NCI-H460 (cell line): ENCODE results near the gene RPA4. TPM values are rescaled to one million over a fixed set of nuclear protein-coding genes. Genes with fewer than 3 reads are reported as not detected.
A peak's percentile ranks its signal among the peaks of the same experiment; 100 is the strongest.
"Not testable (repeated sequence)": the region's sequence is repeated elsewhere in the genome, so short reads cannot be mapped to it uniquely, and the experiment has no call there.

Source experiments
- DNase-seq: peaks from one replicate; pipeline ENCODE4 v3.0.0-alpha.2; 2016; ENCODE audit warnings: low read depth; ENCODE audit errors: extremely low read depth
- polyA plus RNA-seq: library from polyadenylated mRNA; depleted of rRNA; stranded (reverse); fragments of >200 nt; gene quantifications from 2 replicates; pipeline ENCODE4 v1.2.3, GENCODE V29; 2014; cell fraction: nucleus; rRNA removed
- total RNA-seq: library from RNA; depleted of rRNA; stranded (reverse); fragments of >200 nt; shearing (Covaris generic); gene quantifications from 2 replicates; pipeline ENCODE4 v1.2.3, GENCODE V29; 2014; rRNA removed

Gene RPA4, protein sequence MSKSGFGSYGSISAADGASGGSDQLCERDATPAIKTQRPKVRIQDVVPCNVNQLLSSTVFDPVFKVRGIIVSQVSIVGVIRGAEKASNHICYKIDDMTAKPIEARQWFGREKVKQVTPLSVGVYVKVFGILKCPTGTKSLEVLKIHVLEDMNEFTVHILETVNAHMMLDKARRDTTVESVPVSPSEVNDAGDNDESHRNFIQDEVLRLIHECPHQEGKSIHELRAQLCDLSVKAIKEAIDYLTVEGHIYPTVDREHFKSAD
- 0.67 and 0.78 TPM in 2 replicates for total RNA-seq
- 0.43 and 1.0 TPM in 2 replicates for polyA plus RNA-seq

DNA sequence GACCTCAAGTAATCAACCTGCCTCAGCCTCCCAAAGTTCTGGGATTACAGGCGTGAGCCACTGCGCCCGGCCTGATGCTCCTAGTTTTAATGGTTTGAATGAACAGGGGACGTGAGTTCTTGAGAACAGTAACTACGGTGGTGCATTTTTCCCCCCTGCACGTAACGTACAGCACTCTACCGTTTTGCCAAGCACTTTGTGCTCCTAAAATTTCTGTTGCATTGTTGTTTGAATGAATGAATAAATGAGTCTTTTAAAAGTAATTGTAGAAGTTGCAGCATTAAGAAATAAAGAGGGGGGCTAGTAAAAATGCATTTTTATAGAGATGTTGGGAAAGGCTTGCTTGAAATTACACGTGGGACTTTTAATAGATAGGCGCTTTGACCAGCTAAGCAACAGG, at the start of gene RPA4:
RPA4 (plus strand) TSS at position 301 of the 400 bp plus-strand sequence. CDS start 403 bp downstream, outside the sequence.
- DNase-seq = no peak

DNA sequence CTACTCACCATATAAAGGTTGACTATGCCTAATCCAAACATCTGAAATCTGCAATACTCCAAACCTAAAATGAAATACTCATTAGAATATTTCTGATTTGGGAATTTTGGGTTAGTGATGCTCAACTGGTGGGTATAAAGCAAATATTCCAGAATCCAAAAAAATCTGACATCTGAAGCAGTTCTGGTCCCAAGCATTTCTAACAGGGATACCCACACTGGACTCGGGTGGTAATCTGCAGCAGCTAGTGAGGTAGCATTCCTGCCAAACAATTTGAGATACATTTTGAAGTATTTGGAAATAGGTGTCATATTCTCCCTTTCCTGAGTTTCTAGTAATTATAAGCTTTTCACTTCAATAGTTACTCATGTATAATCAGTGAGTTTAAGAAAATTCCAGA, 49.6 kb upstream of the RPA4 start:
- no peak for DNase-seq

DNA sequence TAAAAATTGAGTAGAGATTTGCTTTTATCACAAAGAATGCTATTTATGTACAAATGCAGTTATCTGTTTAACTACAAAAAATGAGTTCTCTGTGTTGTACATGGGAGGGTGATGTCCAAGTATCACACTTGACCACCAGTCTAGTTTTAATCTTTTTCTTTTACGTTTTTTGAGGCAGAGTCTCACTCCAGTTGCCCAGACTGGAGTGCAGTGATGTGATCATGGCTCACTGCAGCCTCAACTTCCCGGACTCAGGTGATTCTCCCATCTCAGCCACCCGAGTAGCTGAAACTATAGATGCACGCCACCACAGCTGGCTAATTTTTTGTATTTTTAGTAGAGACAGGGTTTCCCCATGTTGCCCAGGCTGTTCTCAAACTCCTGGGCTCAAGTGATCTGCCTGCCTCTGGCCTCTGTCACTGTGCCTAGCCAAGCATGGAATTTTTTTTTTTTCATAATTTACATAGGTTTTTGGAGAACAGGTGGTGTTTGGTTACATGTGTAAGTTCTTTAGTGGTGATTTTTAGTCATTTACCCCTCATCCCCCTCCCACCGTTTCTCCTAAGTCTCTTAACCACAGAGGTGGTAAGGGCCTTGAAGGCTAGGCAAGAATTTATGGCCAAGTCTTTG, 47.9 kb upstream of the RPA4 start:
- DNase-seq = no peak

DNA sequence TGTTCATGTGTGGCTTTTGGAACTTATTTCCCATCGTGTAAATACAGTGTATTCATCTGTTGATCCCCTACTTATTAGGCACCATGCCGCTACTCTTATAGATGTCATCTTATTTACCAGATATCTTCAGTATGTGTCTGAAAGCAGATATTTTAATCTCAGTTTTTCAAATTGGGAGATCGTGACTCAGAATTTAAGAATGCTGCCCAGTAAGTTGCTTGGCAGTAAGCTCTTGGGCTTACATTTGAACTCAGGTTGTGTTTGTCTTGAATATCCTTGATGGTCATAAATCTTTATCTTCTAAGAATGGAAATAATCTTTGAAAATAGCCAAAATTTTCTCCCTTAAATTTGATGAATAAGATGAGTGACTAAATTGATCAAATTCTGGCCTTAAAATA, 45.9 kb upstream of the RPA4 start:
- no peak for DNase-seq

DNA sequence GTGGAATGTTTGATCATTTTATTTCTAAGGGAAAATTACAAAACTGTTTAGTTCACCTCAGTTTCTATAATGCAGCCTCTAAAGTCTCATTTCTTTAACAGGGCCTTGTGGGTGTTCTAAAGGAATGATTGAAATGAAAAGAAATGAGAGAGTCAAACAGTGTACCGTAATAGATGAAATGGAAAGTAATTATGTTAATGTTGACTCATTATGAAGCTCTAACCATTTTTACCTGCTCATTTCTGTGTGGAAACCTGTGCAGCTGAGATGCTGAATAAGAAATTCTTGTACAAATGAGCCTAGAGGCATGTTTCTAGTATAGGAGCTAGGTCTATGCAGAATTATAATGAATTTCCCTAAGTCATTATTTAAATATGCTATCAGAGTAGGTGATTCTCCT, 45.2 kb upstream of the RPA4 start:
- no peak for DNase-seq

DNA sequence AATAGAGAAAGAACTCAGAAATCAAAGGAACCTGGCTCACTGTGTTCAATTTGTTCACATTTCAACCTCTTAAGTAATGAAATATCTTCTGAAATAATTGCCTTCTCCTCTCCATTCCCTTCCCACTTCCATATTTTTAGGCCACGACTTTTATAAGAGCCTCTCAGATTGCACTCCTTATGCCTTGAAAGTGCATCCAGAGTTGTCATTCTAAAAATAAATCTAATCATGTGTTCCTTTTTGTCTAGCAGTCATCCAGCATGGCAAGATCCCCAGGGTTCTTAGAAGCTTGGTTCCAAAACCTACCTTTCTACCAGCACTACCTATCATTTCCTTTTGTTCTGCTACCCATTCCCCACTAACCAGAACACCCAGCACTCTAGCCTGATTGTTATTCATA, 42.4 kb upstream of the RPA4 start:
- DNase-seq = no peak

DNA sequence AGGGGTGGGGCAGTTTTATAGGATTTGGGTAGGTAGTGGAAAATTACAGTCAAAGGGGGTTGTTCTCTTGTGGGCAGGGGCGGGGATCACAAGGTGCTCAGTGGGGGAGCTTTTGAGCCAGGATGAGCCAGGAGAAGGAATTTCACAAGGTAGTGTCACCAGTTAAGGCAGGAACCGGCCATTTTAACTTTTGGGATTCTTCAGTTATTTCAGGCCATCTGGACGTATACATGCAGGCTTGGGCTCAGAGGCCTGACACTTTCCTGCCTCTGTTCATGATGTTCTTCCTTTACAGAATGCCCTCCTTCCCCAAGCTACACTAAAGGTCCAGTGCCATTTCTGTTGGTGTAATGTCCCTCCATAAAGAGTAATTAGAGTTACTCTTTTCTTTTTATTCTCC, 41.8 kb upstream of the RPA4 start:
- not testable (repeated sequence) for DNase-seq

DNA sequence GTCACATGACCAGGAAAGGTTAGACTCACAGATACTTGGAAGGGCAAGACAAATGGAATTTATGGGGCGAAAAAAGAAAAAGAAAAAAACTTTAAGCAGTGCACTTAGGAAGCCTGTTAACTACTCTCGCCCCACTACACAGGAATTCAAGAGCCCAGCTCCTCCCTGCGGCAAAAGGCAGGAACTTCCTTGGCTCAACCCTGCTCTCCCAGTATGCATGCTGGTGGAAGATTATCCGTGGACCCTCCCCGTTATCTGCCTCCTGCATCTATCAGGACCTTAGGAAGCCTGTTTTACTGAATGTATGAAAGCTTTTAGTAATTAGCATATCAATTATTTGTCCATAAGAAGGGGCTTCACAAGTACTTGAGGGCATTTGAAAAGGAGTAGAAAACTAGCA, 40.1 kb upstream of the RPA4 start:
- no peak for DNase-seq

DNA sequence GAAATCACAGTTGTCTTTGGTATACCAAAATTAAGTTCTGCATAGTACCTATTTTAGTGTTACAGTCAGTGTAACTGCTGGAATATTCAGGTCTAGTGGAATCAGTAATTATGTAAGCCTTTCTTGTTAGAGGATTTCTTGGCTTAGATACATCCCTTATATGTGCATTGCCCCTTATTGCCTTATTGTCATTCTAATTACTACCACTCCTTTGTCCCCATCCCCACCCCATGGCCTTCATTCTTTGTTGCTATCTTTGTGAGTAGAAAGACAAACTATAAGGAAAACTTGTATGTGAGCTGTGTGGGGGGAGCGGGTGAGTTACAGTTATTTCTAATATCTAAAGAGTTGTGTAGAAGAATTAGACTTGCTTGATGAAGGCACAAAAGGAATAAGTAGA, 36.9 kb upstream of the RPA4 start:
- no peak for DNase-seq

DNA sequence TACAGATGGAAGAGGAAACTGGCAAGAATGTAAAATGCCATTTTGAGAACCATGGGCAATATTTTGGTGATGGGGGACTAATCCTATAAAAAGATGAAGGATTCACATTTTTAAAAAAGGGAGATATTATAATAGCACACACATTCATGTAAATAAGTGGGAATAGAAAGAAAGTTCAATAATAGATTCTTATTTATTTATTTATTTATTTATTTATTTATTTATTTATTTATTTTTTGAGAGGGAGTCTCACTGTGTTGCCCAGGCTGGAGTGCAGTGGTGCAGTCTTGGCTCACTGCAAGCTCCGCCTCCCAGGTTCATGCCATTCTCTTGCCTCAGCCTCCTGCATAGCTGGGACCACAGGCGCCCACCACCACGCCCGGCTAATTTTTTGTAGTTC, 24.3 kb upstream of the RPA4 start:
- DNase-seq = not testable (repeated sequence)

DNA sequence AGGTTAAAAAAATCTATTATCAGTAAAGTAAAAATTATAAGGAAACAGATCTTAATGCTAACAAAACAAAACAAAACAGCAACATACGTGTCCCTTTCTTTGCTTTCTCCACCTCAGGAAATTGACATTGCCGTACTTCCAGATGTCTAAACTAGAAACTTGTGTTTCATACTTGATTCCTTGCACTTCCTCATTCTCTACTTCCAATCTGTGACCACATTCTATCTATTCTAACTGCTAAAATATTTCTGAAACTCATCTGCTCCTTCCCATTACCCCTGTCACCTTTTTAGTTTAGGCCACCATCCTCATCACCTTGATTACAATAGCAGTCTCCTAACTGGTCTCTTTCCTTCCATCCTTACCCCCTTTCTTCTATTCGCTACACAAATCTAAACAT, 22.5 kb upstream of the RPA4 start:
- no peak for DNase-seq

DNA sequence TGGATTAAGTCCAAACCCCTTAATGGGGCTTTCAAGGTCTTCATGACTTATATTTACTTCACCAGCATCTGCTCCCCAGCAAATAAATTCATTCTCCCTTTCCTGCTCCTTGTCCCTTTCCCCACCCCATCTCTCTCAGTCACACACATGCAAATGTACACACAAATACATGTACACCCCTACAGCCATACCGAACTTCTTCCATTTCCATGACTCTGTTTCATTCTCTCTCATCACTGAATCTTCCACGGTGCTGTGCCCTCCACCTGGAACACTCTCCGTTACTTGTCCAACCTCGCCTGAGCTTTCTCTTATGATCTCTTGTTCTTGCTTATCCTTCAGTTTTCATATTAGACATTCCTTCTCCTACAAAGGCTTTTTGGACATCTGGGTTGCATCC, 22.0 kb upstream of the RPA4 start:
- no peak for DNase-seq

DNA sequence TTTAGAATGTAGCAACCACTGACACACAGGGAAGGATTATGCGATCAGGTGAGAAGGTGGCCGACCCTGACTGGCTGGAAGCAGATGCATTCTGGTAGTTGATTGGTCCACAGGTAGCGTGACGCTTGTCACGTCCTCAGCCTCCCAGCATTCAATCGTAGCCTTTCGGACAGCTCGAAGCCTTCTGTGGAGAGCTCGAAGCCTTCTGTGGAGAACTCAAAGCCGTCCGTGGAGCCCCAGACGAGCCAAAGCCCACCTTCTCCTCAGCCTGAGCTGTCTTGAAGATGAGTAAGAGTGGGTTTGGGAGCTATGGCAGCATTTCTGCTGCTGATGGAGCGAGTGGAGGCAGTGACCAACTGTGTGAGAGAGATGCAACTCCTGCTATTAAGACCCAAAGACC, 319 bp downstream of the RPA4 start:
- no peak for DNase-seq

DNA sequence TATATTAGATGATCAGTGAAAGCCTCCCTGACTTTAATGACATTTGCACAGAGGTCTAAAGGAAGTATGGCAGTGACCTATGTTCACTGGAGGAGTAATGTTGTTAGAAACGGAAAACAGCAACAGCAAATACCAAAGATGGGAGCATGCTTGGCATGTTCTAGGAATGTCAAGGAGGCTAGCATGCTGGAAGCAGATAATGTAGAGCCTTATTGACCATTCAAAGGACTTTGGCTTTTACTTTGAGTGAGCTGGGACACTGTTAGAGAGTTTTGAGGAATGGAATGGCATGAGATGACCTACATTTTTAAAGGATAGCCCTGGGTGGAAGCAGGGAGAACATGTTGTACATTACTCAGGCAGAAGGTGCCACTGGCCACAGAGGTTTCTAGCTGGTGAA, 6.0 kb downstream of the RPA4 start:
- DNase-seq = no peak

DNA sequence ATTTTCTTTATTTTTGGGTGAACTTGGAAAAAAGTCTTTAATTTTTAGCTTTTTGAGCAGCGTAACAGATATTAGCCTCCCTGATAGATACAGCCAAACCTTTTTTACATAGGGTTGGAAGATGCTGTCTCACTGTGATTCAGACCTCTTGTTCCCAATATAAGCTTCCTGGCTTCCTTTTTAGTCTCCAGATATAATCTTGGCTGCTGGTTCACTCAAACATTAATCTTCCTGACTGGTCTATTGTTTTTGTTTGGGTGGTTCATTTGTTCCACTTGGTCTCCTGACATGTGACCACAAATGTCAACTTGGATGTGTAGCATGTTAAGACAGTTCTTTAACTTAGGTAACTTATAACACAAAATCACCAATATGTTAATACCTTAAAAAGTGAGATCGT, 23.0 kb downstream of the RPA4 start:
- DNase-seq = peak; percentile 0

DNA sequence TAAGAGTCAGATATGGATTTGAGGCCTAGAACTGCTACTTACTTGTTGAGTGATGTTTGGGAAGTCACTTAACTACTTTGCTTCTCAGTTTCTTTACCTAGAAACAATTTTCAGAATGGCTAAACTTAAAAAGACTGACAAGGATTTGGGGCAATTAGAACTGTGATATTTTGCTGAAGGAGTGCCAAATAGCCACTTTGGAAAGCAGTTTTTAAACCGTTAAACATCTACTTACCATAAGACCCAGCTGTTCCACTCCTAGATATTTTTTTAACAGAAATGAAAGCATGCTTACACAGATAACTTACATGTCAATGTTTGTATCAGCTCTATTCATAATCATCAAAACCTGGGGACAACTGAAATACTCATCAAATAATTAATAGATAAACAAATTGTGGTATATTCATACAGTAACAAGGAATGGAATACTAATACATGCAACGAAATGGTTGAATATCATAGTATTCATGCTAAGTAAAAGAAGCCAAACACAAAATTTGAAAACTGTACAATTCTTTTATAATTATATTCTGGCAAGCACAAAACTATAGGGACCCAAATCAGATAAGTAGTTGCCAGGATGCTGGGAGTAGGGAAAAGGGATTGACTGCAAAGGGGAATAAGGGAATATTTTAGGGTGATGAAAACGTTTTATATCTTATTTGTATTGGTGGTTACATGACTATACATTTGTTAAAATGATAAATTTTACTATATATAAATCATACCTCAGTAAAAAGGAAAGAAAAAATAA, 24.0 kb downstream of the RPA4 start:
- no peak for DNase-seq

DNA sequence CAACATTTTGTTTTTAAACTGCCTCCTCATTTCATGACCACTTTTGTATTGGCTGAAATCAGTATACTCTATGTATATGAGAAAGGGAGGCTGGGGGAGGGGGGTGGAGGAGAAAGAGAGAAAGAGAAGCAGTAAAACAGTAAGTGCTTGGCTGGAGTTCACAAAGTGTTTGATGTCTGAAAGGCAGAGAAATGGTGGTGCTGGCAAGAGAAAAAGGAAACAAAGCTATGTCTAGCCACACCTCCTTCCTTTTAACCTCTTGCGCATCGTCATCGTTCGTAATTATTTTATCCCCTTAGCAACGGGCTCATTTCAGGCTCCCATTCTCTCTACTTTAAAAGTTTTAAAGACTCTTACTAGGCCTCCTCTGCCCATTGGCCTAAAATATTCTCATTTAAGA, 25.6 kb downstream of the RPA4 start:
- no peak for DNase-seq

DNA sequence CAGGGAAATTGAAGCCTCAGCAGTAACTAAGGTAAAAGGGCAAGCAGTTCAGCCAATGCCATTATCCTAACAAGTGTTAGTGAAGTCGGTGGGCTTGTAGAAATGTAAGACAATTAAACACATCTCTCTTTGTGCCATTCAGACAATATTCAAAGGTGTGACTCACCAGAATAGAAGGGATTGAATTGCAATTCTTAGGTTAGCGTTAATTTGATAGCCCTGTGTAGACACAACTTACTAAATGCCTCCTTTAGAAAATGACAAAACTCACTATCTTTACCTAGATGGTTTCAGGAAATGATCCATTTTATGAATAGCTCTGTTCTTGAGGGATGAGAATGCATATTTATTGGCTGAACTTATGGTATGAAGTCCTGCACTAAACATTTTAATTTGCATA, 35.2 kb downstream of the RPA4 start:
- no peak for DNase-seq

DNA sequence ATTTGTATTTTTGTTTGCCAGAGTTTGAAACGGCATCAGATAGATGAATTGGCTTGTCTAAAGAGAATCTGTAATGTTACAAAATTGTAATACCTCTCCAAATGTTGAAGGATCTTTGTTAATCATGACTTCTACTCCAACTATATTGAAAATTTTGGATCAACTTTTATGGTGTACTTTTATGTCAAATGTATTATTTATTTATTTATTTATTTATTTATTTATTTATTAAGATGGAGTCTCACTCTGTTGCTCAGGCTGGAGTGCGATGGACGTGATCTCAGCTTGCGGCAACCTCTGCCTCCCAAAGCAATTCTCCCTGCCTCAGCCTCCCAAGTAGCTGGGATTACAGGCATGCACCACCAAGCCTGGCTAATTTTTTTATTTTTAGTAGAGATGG, 36.0 kb downstream of the RPA4 start:
- DNase-seq = no peak

DNA sequence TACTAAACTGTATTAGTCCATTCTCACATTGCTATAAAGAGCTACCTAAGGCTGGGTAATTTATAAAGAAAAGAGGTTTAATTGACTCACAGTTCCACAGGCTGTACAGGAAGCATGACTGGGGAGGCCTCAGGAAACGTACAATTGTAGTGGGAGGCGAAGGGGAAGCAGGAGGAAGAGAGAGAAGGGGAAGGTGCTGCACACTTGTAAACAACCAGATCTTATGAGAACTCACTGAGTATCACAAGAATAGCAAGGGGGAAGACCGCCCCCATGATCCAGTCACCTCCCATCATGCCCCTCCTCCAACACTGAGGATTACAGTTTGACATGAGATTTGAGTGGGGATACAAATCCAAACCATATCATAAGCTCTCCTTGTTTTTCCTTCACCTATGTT, 40.9 kb downstream of the RPA4 start:
- no peak for DNase-seq

DNA sequence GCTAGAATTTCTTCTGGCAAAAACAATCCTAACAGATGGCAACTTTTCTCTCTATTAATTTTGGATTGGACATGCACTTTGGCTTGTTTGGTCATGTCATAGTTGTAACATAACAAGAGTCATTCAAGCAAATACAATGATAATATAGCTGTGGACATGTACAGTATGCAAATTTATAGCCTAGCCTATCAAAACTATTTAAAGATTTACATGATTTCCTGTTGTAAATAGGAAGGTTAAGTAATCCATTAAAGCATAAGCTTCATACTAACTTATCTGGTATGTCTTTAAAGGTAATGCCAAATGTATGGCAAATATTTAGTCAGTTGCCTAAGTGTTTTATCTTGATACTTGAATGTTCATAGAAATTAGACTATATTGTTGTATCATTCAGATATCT, 45.3 kb downstream of the RPA4 start:
- no peak for DNase-seq
